OCI-LY1 (cell line): ENCODE data around the gene USP25.

ENCODE experiments used
- H2AFZ ChIP-seq: fragments of 200-600 bp; sonication (generic), shearing (Covaris generic); 2 replicates; pipeline ENCODE4 v1.6.0; 2014; ENCODE audit warnings: antibody characterized with exemption, mild to moderate bottlenecking, low read length
- H3F3A ChIP-seq: fragments of 200-600 bp; sonication (generic), shearing (Covaris generic); 2 replicates; pipeline ENCODE4 v1.6.0; 2014; ENCODE audit warnings: mild to moderate bottlenecking, antibody characterized with exemption, low read length, moderate library complexity; ENCODE audit not compliant: insufficient read depth
- H3K27ac ChIP-seq: fragments of 200-600 bp; sonication (generic); 2 replicates; pipeline ENCODE4 v1.5.1; 2014; ENCODE audit warnings: low read length, mixed run types, mild to moderate bottlenecking, low read depth; ENCODE audit not compliant: poor library complexity, severe bottlenecking
- H3K27me3 ChIP-seq: fragments of 200-600 bp; sonication (generic); 2 replicates; pipeline ENCODE4 v1.6.0; 2014; ENCODE audit warnings: antibody characterized with exemption, mild to moderate bottlenecking, low read length, moderate library complexity; ENCODE audit not compliant: insufficient read depth
- H3K36me3 ChIP-seq: fragments of 200-600 bp; sonication (generic); 2 replicates; pipeline ENCODE4 v1.6.1; 2014; ENCODE audit warnings: mild to moderate bottlenecking, antibody characterized with exemption, low read length, moderate library complexity, mixed read lengths; ENCODE audit not compliant: insufficient read depth
- H3K4me1 ChIP-seq: fragments of 200-600 bp; sonication (generic); 2 replicates; pipeline ENCODE4 v1.5.1; 2014; ENCODE audit warnings: mild to moderate bottlenecking, low read length, moderate library complexity; ENCODE audit not compliant: insufficient read depth, severe bottlenecking
- H3K4me2 ChIP-seq: fragments of 200-600 bp; sonication (generic), shearing (Covaris generic); 2 replicates; pipeline ENCODE4 v1.6.1; 2014; ENCODE audit warnings: low read length
- H3K4me3 ChIP-seq: fragments of 200-600 bp; sonication (generic); 2 replicates; pipeline ENCODE4 v1.5.1; 2014; ENCODE audit warnings: low read length, low read depth, mild to moderate bottlenecking, mixed read lengths; ENCODE audit not compliant: poor library complexity, severe bottlenecking
- H3K79me2 ChIP-seq: fragments of 200-600 bp; shearing (Covaris generic); 2 replicates; pipeline ENCODE4 v1.6.1; 2016; ENCODE audit warnings: mixed run types, low read length, mixed read lengths; ENCODE audit not compliant: insufficient read depth
- H3K9ac ChIP-seq: fragments of 200-600 bp; sonication (generic), shearing (Covaris generic); 2 replicates; pipeline ENCODE4 v1.6.1; 2014; ENCODE audit warnings: mild to moderate bottlenecking, low read length, mixed read lengths
- H3K9me2 ChIP-seq: fragments of 200-600 bp; sonication (generic), shearing (Covaris generic); 2 replicates; pipeline ENCODE4 v1.6.1; 2014; ENCODE audit warnings: low read depth, mild to moderate bottlenecking, low read length, mixed read lengths
- H3K9me3 ChIP-seq: fragments of 200-600 bp; shearing (Covaris generic); 2 replicates; pipeline ENCODE4 v1.6.1; 2014; ENCODE audit warnings: low read length, mixed read lengths
- H4K20me1 ChIP-seq: fragments of 200-600 bp; sonication (generic), shearing (Covaris generic); 2 replicates; pipeline ENCODE4 v1.6.0; 2016; ENCODE audit warnings: mild to moderate bottlenecking, low read length; ENCODE audit not compliant: insufficient read depth
- CTCF ChIP-seq: fragments of 200-600 bp; sonication (generic), shearing (Covaris generic); IDR thresholded peaks from 2 replicates; pipeline ENCODE4 v1.5.1; 2017; ENCODE audit warnings: mild to moderate bottlenecking, antibody characterized with exemption, low read length, moderate library complexity, mixed read lengths
- EZH2 ChIP-seq: fragments of 200-600 bp; sonication (generic), shearing (Covaris generic); IDR thresholded peaks from 2 replicates; pipeline ENCODE4 v1.8.0; 2017; ENCODE audit warnings: borderline replicate concordance, mixed run types, mild to moderate bottlenecking, antibody characterized with exemption, low read length, moderate library complexity, mixed read lengths

Gene USP25

GRCh38 chr21:15774590-15774989 lies 44.8 kb downstream of the USP25 start:
- no peaks in the 10 kb centered on the region for H4K20me1 ChIP-seq
- H3K79me2 ChIP-seq = no peaks in the 10 kb centered on the region; the same call in 1 of the 2 replicates
- no peak overlapping the region for H3K4me3 ChIP-seq
- H2AFZ ChIP-seq = no peak overlapping the region
- peaks cover 7% of the 10 kb centered on the region for H3K36me3 ChIP-seq
- H3K9me3 ChIP-seq = no peaks in the 10 kb centered on the region
- H3K27ac ChIP-seq = no peak overlapping the region
- no peaks in the 10 kb centered on the region for H3K9me2 ChIP-seq
- TF ChIP-seq EZH2 (no peak), CTCF (no peak)
- no peak overlapping the region for H3K4me2 ChIP-seq
- H3F3A ChIP-seq = no peaks in the 10 kb centered on the region
- no peaks in the 10 kb centered on the region for H3K27me3 ChIP-seq
- no peaks in the 10 kb centered on the region for H3K4me1 ChIP-seq
- no peak overlapping the region for H3K9ac ChIP-seq

DNA sequence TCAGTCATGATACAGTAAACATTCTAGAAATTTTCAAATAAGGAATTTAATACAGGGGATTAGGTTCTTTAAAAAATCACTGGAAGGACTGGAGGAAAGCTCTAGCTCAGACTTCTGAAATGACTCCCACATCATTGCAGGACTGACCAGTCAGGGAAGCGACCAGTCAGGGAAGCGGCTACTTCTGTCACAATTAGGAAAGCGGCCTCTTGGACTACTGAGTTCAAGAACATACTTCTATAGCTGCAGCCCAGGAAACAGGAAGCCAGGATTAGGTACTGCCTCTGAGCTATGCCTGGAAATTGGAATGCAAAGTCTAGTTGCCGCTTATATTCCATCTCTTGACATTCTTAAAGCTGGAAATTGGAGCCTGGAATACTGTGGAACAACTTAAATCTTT lies 45.5 kb downstream of the USP25 start:
- H3K9me3 ChIP-seq = no peaks in the 10 kb centered on the region
- no peaks in the 10 kb centered on the region for H3K4me1 ChIP-seq
- H3K36me3 ChIP-seq = peaks cover 6% of the 10 kb centered on the region
- TF ChIP-seq EZH2 = no peak
- no peak for TF ChIP-seq CTCF
- no peaks in the 10 kb centered on the region for H3F3A ChIP-seq
- no peaks in the 10 kb centered on the region for H4K20me1 ChIP-seq
- no peaks in the 10 kb centered on the region for H3K9me2 ChIP-seq
- H3K79me2 ChIP-seq = no peaks in the 10 kb centered on the region
- H2AFZ ChIP-seq = no peak overlapping the region
- H3K9ac ChIP-seq = no peak overlapping the region
- H3K4me3 ChIP-seq = no peak overlapping the region
- H3K27ac ChIP-seq = no peak overlapping the region
- H3K27me3 ChIP-seq = no peaks in the 10 kb centered on the region
- H3K4me2 ChIP-seq = no peak overlapping the region

DNA sequence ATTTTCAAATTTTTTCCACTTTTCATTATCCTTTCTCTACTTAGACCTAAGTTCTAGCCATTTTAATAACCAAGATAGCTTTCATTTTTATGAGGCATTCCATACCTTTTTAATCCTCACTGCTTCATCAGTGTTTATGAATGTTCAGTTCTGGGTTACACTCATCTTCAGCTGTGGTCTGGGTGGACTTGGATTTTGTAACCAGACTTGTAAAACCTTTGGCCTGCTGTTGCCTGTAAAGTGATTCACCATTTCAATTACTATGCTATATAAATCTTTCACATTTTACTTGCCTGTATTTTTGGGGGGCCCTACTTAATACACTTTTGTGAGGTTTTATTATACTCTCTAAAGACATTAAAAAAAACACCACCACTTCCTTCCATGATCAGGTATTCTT lies 46.2 kb downstream of the USP25 start:
- Histone ChIP-seq H3K4me2 (no peak overlapping the region), H3K9me3 (no peaks in the 10 kb centered on the region), H3K36me3 (peaks cover 8% of the 10 kb centered on the region), H3K27ac (no peak overlapping the region), H3K9ac (no peak overlapping the region), H3K4me3 (no peak overlapping the region), H4K20me1 (no peaks in the 10 kb centered on the region), H2AFZ (no peak overlapping the region), H3K9me2 (no peaks in the 10 kb centered on the region), H3K27me3 (no peaks in the 10 kb centered on the region), H3K4me1 (no peaks in the 10 kb centered on the region), H3F3A (no peaks in the 10 kb centered on the region), H3K79me2 (no peaks in the 10 kb centered on the region)
- TF ChIP-seq CTCF = no peak
- TF ChIP-seq EZH2 = no peak
